Fibroblast of lung (primary cell): ENCODE data around the gene CD300LB. TPM values are rescaled to one million over a fixed set of nuclear protein-coding genes. Genes with fewer than 3 reads are reported as not detected.
"Not testable (repeated sequence)": the region's sequence is repeated elsewhere in the genome, so short reads cannot be mapped to it uniquely, and the experiment has no call there.

Experiments used
- DNase-seq, 2 donors: peaks; one replicate each; pipeline versions ENCODE4 v3.0.0 to v3.0.0-alpha.2; 2010; ENCODE audit warnings: low read depth in 2 of 2
- H2AFZ ChIP-seq: 2 replicates; pipeline ENCODE4 v1.5.1; 2012; ENCODE audit warnings: low read length, control low read depth, inconsistent platforms
- H3K27ac ChIP-seq: 2 replicates; pipeline ENCODE4 v1.5.1; 2011; ENCODE audit warnings: low read length, control low read depth; ENCODE audit not compliant: insufficient read depth
- H3K27me3 ChIP-seq: 2 replicates; pipeline ENCODE4 v1.5.1; 2011; ENCODE audit warnings: mild to moderate bottlenecking, low read length; ENCODE audit not compliant: control insufficient read depth, insufficient read depth
- H3K36me3 ChIP-seq: 2 replicates; pipeline ENCODE4 v1.5.1; 2011; ENCODE audit warnings: low read length; ENCODE audit not compliant: control insufficient read depth, insufficient read depth
- H3K4me1 ChIP-seq: 2 replicates; pipeline ENCODE4 v1.5.1; 2011; ENCODE audit warnings: low read length; ENCODE audit not compliant: control insufficient read depth, insufficient read depth; ENCODE audit errors: extremely low read depth
- H3K4me2 ChIP-seq: 2 replicates; pipeline ENCODE4 v1.5.1; 2011; ENCODE audit warnings: low read length, control low read depth; ENCODE audit not compliant: insufficient read depth; ENCODE audit errors: extremely low read depth
- H3K4me3 ChIP-seq, 4 experiments: fragments of 200-600 bp in 1 of 4; sonication (generic) in 1 of 4; replicated peaks in 1 of 4; 2 replicates each; pipeline ENCODE4 v1.5.1; 2011 to 2016; ENCODE audit warnings: low read length in 4 of 4, low read depth in 3 of 4, mild to moderate bottlenecking in 3 of 4, control low read depth in 2 of 4, inconsistent platforms in 1 of 4, mixed read lengths in 1 of 4; ENCODE audit not compliant: insufficient read depth in 1 of 4; ENCODE audit errors: control extremely low read depth in 1 of 4
- H3K79me2 ChIP-seq: 2 replicates; pipeline ENCODE4 v1.5.1; 2012; ENCODE audit warnings: mild to moderate bottlenecking, low read length, inconsistent platforms; ENCODE audit not compliant: control insufficient read depth, insufficient read depth
- H3K9ac ChIP-seq: 2 replicates; pipeline ENCODE4 v1.5.1; 2011; ENCODE audit warnings: mild to moderate bottlenecking, low read length, control low read depth; ENCODE audit not compliant: insufficient read depth
- H3K9me3 ChIP-seq: 2 replicates; pipeline ENCODE4 v1.5.1; 2012; ENCODE audit warnings: low read depth, low read length; ENCODE audit not compliant: control insufficient read depth, insufficient read depth
- H4K20me1 ChIP-seq: 2 replicates; pipeline ENCODE4 v1.5.1; 2011; ENCODE audit warnings: low read length; ENCODE audit not compliant: control insufficient read depth, insufficient read depth; ENCODE audit errors: extremely low read depth
- CTCF ChIP-seq, 2 donors: IDR thresholded peaks in 1 of 2; conservative IDR thresholded peaks in 1 of 2; 1 replicate in 1 of 2; 2 replicates in 1 of 2; pipeline ENCODE4 v1.5.1; 2011 to 2012; ENCODE audit warnings: low read length in 2 of 2, control low read depth in 1 of 2, inconsistent platforms in 1 of 2, low read depth in 1 of 2, mild to moderate bottlenecking in 1 of 2
- EZH2 ChIP-seq: IDR thresholded peaks from 2 replicates; pipeline ENCODE4 v1.5.1; 2012; ENCODE audit warnings: low read length, control low read depth, mild to moderate bottlenecking; ENCODE audit errors: missing control alignments
- polyA plus RNA-seq, 2 donors: library from polyadenylated mRNA; depleted of rRNA in 1 of 2; stranded (reverse) in 1 of 2; unstranded in 1 of 2; fragments of >200 nt; gene quantifications; 2 replicates each; pipeline ENCODE4 v1.2.1, GENCODE V29; 2011 to 2012; ENCODE audit warnings: missing spikeins in 1 of 2
- total RNA-seq: library from RNA; depleted of rRNA; stranded (reverse); fragments of >200 nt; gene quantifications from 2 replicates; pipeline ENCODE4 v1.2.1, GENCODE V29; 2014

CD300LB gene
- total and polyA plus RNA-seq, 2 donors (not counting 1 experiment from before 2014, with no cell fraction given), result not detected

GRCh38 chr17:74574489-74575142 lies 43.3 kb upstream of the CD300LB start:
- no peak for TF ChIP-seq CTCF (conservative IDR thresholded peaks at IDR 0.05 in 1 of 2, IDR thresholded peaks at IDR 0.05 in 1 of 2; ENCODE audit: low read depth in 1 of 2, low read length in 2 of 2)
- Histone ChIP-seq H3K36me3 (no peaks in the 10 kb centered on the region), H3K9me3 (no peaks in the 10 kb centered on the region), H2AFZ (no peak overlapping the region), H3K9ac (no peak overlapping the region), H3K79me2 (no peaks in the 10 kb centered on the region), H3K4me2 (no peak overlapping the region), H3K4me3 (no peak overlapping the region), H4K20me1 (no peaks in the 10 kb centered on the region), H3K4me1 (no peaks in the 10 kb centered on the region), H3K27me3 (no peaks in the 10 kb centered on the region), H3K27ac (no peak overlapping the region)
- DNase-seq, result no peak

- H3K27me3 ChIP-seq, H3K9me3 ChIP-seq, H3K9ac ChIP-seq, H4K20me1 ChIP-seq, H3K27ac ChIP-seq, H2AFZ ChIP-seq, H3K4me1 ChIP-seq, H3K4me3 ChIP-seq, H3K79me2 ChIP-seq, H3K36me3 ChIP-seq, H3K4me2 ChIP-seq: not testable (repeated sequence)
- DNase-seq, result peak in 1 of 2 donors; percentile 32
Observed at GRCh38 chr17:74573635-74574034, 42.4 kb upstream of the CD300LB start.

GRCh38 chr17:74573169-74573568 lies 41.9 kb upstream of the CD300LB start:
- no peak for TF ChIP-seq EZH2
- TF ChIP-seq CTCF (conservative IDR thresholded peaks at IDR 0.05 in 1 of 2, IDR thresholded peaks at IDR 0.05 in 1 of 2; ENCODE audit: low read depth in 1 of 2, low read length in 2 of 2), result no peak
- no peaks in the 10 kb centered on the region for H3K79me2 ChIP-seq
- DNase-seq, result no peak
- H3K27me3 ChIP-seq, result no peaks in the 10 kb centered on the region
- H3K9me3 ChIP-seq, result no peaks in the 10 kb centered on the region
- H3K36me3 ChIP-seq, result no peaks in the 10 kb centered on the region
- H4K20me1 ChIP-seq, result no peaks in the 10 kb centered on the region
- H3K9ac ChIP-seq, result no peak overlapping the region
- no peak overlapping the region for H3K4me2 ChIP-seq
- H2AFZ ChIP-seq, result no peak overlapping the region
- no peak overlapping the region for H3K4me3 ChIP-seq
- H3K4me1 ChIP-seq, result no peaks in the 10 kb centered on the region
- H3K27ac ChIP-seq, result no peak overlapping the region
